Measurements from ENCODE around the gene CCNH. TPM values are rescaled to one million over a fixed set of nuclear protein-coding genes. Genes with fewer than 3 reads are reported as not detected.

CCNH gene
- 63.5 and 63.8 TPM in 2 replicates for total RNA-seq

- intact Hi-C loops (cut with micrococcal nuclease): loop anchor here (1.0 to 10.0 kb wide), 11 partner anchors 12 to 1262 kb away; partner anchors contain the start of gene COX7C
Measured at GRCh38 chr5:87412630-87413342, at the start of gene CCNH. TSS of gene CCNH (minus strand) at chr5:87412930. CDS start at chr5:87412794, 136 bp downstream.

DNA sequence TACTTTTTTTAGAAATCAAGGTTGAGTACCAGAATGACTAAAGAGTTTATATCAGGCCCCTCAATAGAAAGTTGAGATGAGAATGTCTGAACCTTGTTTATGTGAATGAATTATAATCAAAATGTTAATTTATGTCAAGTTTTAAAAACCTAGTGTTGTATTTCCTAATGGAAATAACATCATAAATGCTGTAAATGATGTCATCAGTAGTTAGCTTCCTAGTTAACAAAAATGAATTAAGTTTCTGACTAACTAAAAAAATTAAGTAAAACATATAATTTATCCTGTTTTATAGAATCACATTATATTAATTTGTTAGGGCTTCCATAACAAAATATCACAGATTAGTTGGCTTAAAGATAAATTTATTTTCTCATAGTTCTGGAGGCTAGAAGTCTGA lies 45.0 kb upstream of the CCNH start:
- intact Hi-C loops (cut with micrococcal nuclease): no loop called here

DNA sequence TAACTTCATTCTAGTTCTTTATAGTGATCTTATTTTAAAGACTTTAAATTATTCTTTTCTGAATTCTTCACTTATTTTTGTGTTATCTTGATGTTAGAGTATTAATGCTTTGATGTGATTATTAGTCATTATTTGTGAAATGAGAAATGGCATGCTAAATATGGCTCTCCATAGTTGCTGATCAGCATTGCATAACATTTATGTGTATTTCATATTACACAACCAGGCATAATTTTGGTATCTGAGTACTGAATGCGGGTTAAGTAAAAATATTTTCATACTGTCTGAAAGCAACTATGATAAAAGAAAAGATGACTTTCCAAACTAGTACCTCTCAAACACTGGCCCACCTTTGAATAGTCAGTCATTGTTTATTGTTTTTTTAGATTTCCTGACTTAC lies 41.1 kb upstream of the CCNH start:
- intact Hi-C loops (cut with micrococcal nuclease): no loop called here

DNA sequence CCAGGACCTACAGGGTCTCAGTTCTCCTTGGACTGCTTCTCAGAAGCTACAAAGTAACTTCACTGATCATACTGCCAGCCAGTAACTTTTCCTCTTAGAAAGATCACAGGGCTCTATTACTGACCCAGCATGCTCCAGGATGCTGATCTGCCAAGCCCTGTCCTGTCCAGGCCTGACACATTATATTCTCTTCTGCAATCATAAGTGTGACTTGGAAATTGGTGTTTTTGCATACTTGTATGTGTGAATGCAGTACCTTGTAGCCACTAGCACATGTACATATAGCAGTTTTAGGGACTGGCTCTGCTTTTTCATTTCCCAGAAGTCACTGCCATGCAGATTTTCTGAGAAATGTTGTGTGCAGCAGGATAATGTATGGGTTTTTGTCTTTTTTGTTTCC lies 40.1 kb upstream of the CCNH start:
- intact Hi-C loops (cut with micrococcal nuclease): no loop called here

DNA sequence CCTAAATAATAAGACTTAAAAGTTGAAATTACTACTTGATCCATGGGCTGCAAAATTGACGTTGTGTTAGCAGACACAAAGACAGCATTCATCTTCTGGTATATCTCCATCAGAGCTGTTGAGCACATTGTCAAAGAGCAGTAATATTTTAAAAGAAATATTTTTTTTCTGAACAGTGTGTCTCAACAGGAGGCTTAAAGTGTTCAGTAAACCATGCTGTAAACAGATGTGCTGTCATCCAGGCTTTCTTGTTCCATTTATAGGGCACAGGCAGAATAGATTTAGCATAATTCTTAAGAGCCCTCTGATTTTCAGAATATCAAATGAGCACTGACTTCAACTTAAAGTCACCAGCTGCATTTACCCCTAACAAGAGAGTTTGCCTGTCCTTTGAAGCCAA lies 29.7 kb upstream of the CCNH start:
- intact Hi-C loops (cut with micrococcal nuclease): no loop called here

- intact Hi-C loops (cut with micrococcal nuclease): no loop called here
Measured at GRCh38 chr5:87438231-87438630, 25.5 kb upstream of the CCNH start.

- intact Hi-C loops (cut with micrococcal nuclease): no loop called here
Measured at GRCh38 chr5:87437724-87438123, 25.0 kb upstream of the CCNH start.

- intact Hi-C loops (cut with micrococcal nuclease): no loop called here
Measured at GRCh38 chr5:87435144-87435694, 22.5 kb upstream of the CCNH start.

DNA sequence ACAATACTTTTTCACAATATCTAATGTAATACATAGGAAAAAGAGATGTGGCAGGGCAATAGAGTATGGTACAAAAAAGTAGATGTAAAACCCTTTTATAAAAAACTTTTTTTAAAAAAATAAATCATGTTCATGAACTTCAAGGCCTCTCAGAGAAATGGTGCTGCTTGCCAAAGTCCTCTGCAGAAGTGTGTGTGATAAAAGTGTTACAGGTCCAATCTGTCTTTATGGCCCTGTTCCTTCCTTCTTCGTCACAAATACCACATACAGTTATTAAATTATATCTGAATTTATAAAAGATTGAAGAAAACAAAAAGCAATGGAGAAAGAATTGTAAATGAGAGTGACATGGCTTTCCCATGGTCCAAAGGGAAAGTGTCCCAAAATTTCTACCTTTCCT lies 21.7 kb upstream of the CCNH start:
- intact Hi-C loops (cut with micrococcal nuclease): no loop called here

- intact Hi-C loops (cut with micrococcal nuclease): no loop called here
Measured at GRCh38 chr5:87433945-87434344, 21.2 kb upstream of the CCNH start.

DNA sequence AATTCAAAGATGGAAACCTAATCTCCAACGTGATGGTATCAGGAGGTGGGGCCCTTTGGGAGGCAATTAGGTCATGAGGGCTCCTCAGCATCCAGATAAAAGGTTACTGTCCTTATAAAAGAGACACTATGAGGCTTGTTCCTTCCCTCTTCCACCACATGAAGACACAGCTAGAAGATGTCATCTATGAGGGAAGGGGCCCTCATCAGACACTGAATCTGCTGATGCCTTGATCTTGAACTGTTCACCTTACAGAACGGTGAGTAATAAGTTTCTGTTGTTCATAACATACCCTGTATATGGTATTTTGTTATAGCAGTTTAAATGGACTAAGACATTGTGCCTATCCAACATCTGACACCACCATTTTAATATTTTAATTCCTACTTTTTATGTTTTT lies 19.7 kb upstream of the CCNH start:
- intact Hi-C loops (cut with micrococcal nuclease): no loop called here

GRCh38 chr5:87430863-87431457 lies 18.2 kb upstream of the CCNH start:
- intact Hi-C loops (cut with micrococcal nuclease): no loop called here

- intact Hi-C loops (cut with micrococcal nuclease): loop anchor here (2.0 kb wide), 1 partner anchor 1267 kb away; no protein-coding TSS in a partner anchor
Measured at GRCh38 chr5:87423755-87424154, 11.0 kb upstream of the CCNH start.

DNA sequence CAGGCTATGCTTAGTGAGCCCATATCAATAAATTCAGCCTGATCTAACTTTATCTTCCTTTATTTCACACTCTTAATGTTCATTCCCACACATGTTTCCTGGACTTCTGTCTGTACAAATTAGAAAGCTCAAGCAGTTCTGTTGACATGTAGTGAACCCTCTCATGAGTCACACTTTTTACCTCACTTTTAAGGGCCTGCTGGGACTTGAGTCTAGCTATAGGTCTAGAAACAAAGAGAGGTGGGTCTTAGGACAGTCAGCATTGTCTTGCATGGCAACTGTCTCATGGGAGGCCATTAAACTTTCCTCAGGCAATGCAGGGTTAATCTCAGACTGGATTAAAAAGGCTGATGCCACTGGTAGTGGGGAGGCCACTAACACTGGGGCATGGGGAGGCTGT lies 8.6 kb upstream of the CCNH start:
- intact Hi-C loops (cut with micrococcal nuclease): no loop called here

GRCh38 chr5:87418506-87418905 lies 5.8 kb upstream of the CCNH start:
- intact Hi-C loops (cut with micrococcal nuclease): loop anchor here (10.0 kb wide), 1 partner anchor 1256 kb away; no protein-coding TSS in a partner anchor

GRCh38 chr5:87413343-87413645 lies 564 bp upstream of the CCNH start:
- intact Hi-C loops (cut with micrococcal nuclease): loop anchor here (1.0 to 10.0 kb wide), 7 partner anchors 73 to 1262 kb away; no protein-coding TSS in a partner anchor

DNA sequence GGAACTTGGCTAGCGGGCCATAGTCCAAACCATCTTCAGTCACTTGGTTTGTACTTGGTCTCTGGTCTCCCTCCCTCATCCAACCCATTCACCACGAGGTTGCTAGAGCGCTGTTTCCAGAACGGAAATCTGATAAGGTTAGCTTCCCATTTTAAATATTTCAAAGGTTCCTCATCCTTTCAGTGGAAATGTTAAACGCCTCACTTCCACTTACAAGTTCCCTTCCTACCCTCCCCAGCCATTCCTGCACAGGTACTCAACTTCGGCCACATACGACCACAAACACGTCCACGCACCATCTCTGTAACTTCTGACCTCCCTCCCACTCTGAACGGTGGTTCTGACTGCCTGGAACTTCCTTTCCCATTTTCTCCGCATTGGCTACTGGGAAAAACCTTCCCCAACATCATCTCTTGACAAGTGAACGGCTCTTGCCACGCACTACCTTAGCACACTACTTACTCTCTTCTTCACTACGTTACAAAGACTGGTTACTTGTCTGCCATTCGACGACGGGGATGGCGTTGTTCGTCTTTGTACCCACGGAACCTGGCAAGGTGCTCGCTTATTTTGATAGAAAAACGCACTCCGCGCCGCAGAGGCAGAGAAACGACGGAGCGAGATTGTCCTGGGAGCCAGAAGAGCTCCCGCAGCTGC lies 629 bp downstream of the CCNH start:
- intact Hi-C loops (cut with micrococcal nuclease): loop anchor here (1.0 to 10.0 kb wide), 8 partner anchors 12 to 1263 kb away; partner anchors contain the start of gene COX7C

GRCh38 chr5:87411586-87411972 lies 1.2 kb downstream of the CCNH start:
- intact Hi-C loops (cut with micrococcal nuclease): loop anchor here (2.0 to 10.0 kb wide), 3 partner anchors 441 to 1263 kb away; no protein-coding TSS in a partner anchor

GRCh38 chr5:87410931-87411330 lies 1.8 kb downstream of the CCNH start:
- intact Hi-C loops (cut with micrococcal nuclease): loop anchor here (2.0 to 10.0 kb wide), 3 partner anchors 440 to 1264 kb away; no protein-coding TSS in a partner anchor

- intact Hi-C loops (cut with micrococcal nuclease): no loop called here
Measured at GRCh38 chr5:87408204-87408603, 4.5 kb downstream of the CCNH start.

DNA sequence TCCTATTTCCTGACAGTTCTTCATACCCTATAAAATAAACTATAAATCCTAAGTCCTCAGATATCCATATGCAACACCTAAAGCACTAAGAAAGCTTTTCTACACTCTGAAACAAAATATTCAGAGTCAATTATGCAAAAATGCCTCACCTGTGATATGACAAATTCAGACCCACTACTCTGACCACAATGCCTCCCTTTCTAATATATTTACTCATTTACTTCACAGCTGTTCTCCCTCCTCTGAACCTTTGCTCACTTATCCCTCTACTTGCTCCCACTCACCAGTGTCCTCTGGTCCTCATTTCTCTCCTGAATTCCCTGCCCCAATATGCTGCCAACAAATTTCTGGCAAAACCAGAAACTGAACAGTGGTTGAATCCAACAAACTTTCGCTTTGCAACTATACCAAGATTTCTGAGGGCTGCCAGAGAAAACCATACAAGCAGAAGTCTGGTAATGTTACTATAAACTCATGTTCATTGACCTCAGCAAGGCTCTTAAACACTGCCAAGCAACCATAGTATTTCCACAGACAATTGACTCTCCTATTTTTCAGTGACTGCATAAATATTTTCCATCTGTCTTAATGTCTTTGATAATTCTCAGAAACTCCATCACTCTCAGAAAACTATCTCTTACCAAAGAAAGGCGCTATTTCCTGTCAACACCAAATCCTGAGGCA lies 7.1 kb downstream of the CCNH start:
- intact Hi-C loops (cut with micrococcal nuclease): no loop called here
